Transverse colon (tissue), 4 donors: ENCODE data around the gene MRPL11. TPM values are rescaled to one million over a fixed set of nuclear protein-coding genes. Genes with fewer than 3 reads are reported as not detected.

Experiments used
- DNase-seq: peaks from one replicate; pipeline ENCODE4 v3.0.0-alpha.2; 2019
- H3K27ac ChIP-seq, 4 donors: fragments of 200-600 bp; sonication (generic); 2 replicates each; pipeline ENCODE4 v1.5.1; 2016 to 2018; ENCODE audit warnings: inconsistent platforms in 4 of 4
- H3K27me3 ChIP-seq: fragments of 200-600 bp; sonication (generic); 2 replicates; pipeline ENCODE4 v1.5.1; 2017; ENCODE audit warnings: inconsistent platforms
- H3K36me3 ChIP-seq, 4 donors: fragments of 200-600 bp; sonication (generic); 2 replicates each; pipeline ENCODE4 v1.5.1; 2017 to 2019; ENCODE audit warnings: inconsistent platforms in 4 of 4
- H3K4me1 ChIP-seq, 4 donors: fragments of 200-600 bp; sonication (generic); 2 replicates each; pipeline ENCODE4 v1.5.1; 2017 to 2020; ENCODE audit warnings: inconsistent platforms in 4 of 4
- H3K4me3 ChIP-seq, 4 donors: fragments of 200-600 bp; sonication (generic); 1 replicate in 1 of 4; 2 replicates in 3 of 4; pipeline versions ENCODE4 v1.5.1 to v1.6.1; 2017 to 2019; ENCODE audit warnings: inconsistent platforms in 4 of 4
- H3K9me3 ChIP-seq, 2 donors: fragments of 200-600 bp; sonication (generic); 2 replicates each; pipeline ENCODE4 v1.5.1; 2017 to 2019; ENCODE audit warnings: inconsistent platforms in 2 of 2
- EP300 ChIP-seq: sonication (generic); formaldehyde crosslinking; IDR thresholded peaks from one replicate; pipeline ENCODE4 v1.6.1; 2017; ENCODE audit warnings: antibody characterized with exemption, low read depth
- POLR2A ChIP-seq: fragments of 450-650 bp; IDR thresholded peaks from one replicate; pipeline ENCODE4 v1.6.1; 2016; ENCODE audit warnings: antibody characterized with exemption, mild to moderate bottlenecking, moderate library complexity
- POLR2AphosphoS5 ChIP-seq, 3 donors: sonication (generic); formaldehyde crosslinking; IDR thresholded peaks; one replicate each; pipeline ENCODE4 v1.6.1; 2016; ENCODE audit warnings: antibody characterized with exemption in 3 of 3
- WGBS, 2 donors: methylation state at CpG; one replicate each; pipeline ENCODE4 v1.1.5; 2018; ENCODE audit warnings: low coverage in 1 of 2; 5-methylcytosine and 5-hydroxymethylcytosine counted together
- in situ Hi-C, 4 donors: fragments of 200-750 bp; cut with MboI; loops; one replicate each; pipeline versions ENCODE4 v1.15.0 to v1.15.1; 2017; ENCODE audit warnings: low sequenced_read_pairs in 3 of 4, low pct_ligation_motif_present in 1 of 4, low pct_unique_long_range_greater_than_20kb in 1 of 4
- intact Hi-C: fragments of 100-400 bp; cut with DNase I; formaldehyde crosslinking; loops from one replicate; pipeline ENCODE4 v1.15.1; 2023; ENCODE audit warnings: low total_unique reads
- total RNA-seq, 4 donors: library from RNA; depleted of rRNA; stranded (reverse); fragments of >200 nt; gene quantifications; one replicate each; pipeline ENCODE4 v1.1.0, GENCODE V29; 2016
- TF ChIP-seq, protein P1 (sequence below), 5 experiments: fragments of 200-600 bp in 3 of 5; fragments of 450-650 bp in 2 of 5; sonication (generic) in 3 of 5; IDR thresholded peaks; 1 replicate in 2 of 5; 2 replicates in 3 of 5; pipeline ENCODE4 v1.5.1; 2016 to 2017; ENCODE audit warnings: antibody characterized with exemption in 5 of 5, inconsistent platforms in 3 of 5, mild to moderate bottlenecking in 2 of 5, moderate library complexity in 1 of 5

MRPL11 gene
- total RNA-seq, 4 donors from 2014 or later, result 39.6 to 127 (median 43.5) TPM

DNA sequence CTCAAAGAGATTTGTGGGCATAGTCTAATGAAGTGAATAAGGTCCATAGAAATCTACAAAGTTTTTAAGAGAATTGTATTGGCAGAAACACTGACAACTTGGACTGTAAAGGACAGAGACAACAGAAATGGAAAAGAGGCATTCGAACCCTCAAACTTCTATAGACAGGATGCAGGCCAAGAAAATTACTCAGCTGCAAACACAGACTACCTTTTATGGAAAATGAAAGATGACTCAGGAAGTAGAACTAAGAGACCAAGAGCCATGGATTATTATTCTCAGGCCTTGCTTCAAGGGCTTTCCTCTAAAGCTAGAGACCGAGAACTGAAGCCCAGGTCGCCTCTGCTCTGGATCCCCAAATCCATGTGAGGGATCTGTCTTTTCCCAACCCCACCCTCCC lies 24.3 kb upstream of the MRPL11 start:
- Histone ChIP-seq H3K27ac (no peak overlapping the region), H3K36me3 (no peaks in the 10 kb centered on the region), H3K9me3 (no peaks in the 10 kb centered on the region), H3K4me3 (no peak overlapping the region), H3K27me3 (no peaks in the 10 kb centered on the region), H3K4me1 (peaks cover 7 to 16% (median 11%) of the 10 kb centered on the region in 4 donors)
- intact Hi-C loops, result no loop called here
- in situ Hi-C loops, result no loop called here
- 88 to 95% methylated on average over 3 of the region's 3 CpGs for WGBS, 2 donors
- TF ChIP-seq POLR2A (no peak), EP300 (no peak), POLR2AphosphoS5 (IDR thresholded peaks at IDR 0.05) (no peak)
- TF ChIP-seq, protein P1, sequence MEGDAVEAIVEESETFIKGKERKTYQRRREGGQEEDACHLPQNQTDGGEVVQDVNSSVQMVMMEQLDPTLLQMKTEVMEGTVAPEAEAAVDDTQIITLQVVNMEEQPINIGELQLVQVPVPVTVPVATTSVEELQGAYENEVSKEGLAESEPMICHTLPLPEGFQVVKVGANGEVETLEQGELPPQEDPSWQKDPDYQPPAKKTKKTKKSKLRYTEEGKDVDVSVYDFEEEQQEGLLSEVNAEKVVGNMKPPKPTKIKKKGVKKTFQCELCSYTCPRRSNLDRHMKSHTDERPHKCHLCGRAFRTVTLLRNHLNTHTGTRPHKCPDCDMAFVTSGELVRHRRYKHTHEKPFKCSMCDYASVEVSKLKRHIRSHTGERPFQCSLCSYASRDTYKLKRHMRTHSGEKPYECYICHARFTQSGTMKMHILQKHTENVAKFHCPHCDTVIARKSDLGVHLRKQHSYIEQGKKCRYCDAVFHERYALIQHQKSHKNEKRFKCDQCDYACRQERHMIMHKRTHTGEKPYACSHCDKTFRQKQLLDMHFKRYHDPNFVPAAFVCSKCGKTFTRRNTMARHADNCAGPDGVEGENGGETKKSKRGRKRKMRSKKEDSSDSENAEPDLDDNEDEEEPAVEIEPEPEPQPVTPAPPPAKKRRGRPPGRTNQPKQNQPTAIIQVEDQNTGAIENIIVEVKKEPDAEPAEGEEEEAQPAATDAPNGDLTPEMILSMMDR (IDR thresholded peaks at IDR 0.05), result no peak
- DNase-seq, result no peak

DNA sequence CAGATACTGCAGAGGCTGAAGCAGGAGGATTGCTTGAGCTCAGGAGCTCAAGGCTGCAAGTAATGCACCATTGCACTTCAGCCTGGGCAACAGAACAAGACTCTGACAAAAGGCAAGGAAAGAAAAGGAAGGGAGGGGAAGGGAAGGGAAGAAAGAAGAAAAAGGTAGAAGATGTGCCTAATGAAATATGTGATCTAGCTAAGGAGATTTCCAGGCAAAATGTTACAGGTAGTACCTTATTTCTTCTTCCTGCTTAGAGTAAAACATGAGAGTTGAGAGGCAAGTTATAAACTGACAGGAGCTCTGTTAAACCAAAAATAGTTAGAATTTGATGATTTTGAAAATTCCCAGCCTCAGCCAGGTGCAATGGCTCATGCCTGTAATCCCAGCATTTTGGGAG lies 23.4 kb upstream of the MRPL11 start:
- Histone ChIP-seq H3K4me3 (no peak overlapping the region), H3K4me1 (peaks cover 0 to 8% (median 3%) of the 10 kb centered on the region in 4 donors), H3K27me3 (no peaks in the 10 kb centered on the region), H3K9me3 (no peaks in the 10 kb centered on the region), H3K36me3 (no peaks in the 10 kb centered on the region), H3K27ac (no peak overlapping the region)
- in situ Hi-C loops, result no loop called here
- intact Hi-C loops, result no loop called here
- TF ChIP-seq POLR2AphosphoS5 (IDR thresholded peaks at IDR 0.05), result no peak
- no peak for DNase-seq

DNA sequence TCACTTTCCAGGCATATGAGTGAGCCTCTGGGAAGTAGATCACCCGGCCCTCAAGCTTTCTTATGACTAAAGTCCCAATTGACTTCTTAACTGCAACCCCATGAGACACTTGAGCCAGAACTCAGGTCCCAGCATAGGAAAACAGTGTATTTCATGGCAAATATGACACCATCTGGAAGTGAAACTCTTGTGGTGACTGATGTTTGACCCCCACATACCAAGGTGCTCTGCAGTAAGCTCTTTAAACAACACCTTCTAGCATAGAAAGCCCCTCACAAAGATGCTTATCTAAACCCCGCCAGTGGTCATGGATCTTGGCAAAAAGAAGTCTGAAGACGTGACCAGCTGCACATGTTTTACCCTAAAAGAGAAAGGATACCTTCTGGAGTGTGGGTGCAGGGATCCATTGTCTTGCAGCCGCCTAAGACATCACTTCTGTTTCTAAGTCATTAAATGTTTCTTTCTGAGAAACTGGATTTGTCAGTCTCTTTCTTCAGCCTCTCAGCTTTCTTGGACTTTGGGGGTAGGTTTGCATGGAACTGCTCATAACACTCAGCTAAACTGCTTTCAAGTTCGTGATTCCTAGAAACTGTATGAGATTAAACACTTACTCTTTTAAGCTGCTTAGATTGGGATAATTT lies 20.6 kb upstream of the MRPL11 start:
- no peaks in the 10 kb centered on the region for H3K9me3 ChIP-seq
- H3K4me1 ChIP-seq, result no peaks in the 10 kb centered on the region
- no peaks in the 10 kb centered on the region for H3K27me3 ChIP-seq
- no peaks in the 10 kb centered on the region for H3K36me3 ChIP-seq
- in situ Hi-C loops (no loop called here), intact Hi-C loops (no loop called here)
- no peak for DNase-seq
- H3K4me3 ChIP-seq, result no peak overlapping the region
- 51 to 100% methylated on average over 1 to 5 of the region's 5 CpGs for WGBS, 2 donors
- TF ChIP-seq EP300, result no peak
- TF ChIP-seq, protein P1 (IDR thresholded peaks at IDR 0.05), result no peak
- TF ChIP-seq POLR2A, result no peak
- TF ChIP-seq POLR2AphosphoS5 (IDR thresholded peaks at IDR 0.05), result no peak
- no peak overlapping the region for H3K27ac ChIP-seq

DNA sequence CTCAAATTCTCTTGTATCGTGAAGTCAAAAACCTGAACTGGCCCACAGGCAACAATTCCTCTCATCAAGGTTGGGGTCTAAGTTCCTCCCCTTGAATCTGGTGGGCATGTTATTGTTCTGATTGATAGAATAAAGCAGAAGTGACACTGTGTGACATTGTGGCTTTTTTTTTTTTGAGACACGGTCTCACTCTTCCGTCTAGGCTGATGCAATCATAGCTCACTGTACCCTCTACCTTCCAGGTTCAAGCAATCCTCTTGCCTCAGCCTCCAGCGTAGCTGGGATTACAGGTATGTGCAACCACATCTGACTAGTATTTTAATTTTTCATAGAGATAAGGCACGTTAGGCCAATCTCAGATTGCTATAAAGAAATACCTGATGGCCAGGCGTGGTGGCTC lies 19.2 kb upstream of the MRPL11 start:
- no peak overlapping the region for H3K27ac ChIP-seq
- no peaks in the 10 kb centered on the region for H3K9me3 ChIP-seq
- H3K4me1 ChIP-seq, result no peaks in the 10 kb centered on the region
- in situ Hi-C loops, result no loop called here
- no peak for TF ChIP-seq POLR2A
- TF ChIP-seq, protein P1 (IDR thresholded peaks at IDR 0.05), result no peak
- no peak for TF ChIP-seq POLR2AphosphoS5 (IDR thresholded peaks at IDR 0.05)
- TF ChIP-seq EP300, result no peak
- WGBS, 2 donors, result 80 to 82% methylated on average over 4 to 6 of the region's 6 CpGs
- H3K4me3 ChIP-seq, result no peak overlapping the region
- no peak for DNase-seq
- intact Hi-C loops, result no loop called here
- no peaks in the 10 kb centered on the region for H3K27me3 ChIP-seq
- H3K36me3 ChIP-seq, result no peaks in the 10 kb centered on the region

DNA sequence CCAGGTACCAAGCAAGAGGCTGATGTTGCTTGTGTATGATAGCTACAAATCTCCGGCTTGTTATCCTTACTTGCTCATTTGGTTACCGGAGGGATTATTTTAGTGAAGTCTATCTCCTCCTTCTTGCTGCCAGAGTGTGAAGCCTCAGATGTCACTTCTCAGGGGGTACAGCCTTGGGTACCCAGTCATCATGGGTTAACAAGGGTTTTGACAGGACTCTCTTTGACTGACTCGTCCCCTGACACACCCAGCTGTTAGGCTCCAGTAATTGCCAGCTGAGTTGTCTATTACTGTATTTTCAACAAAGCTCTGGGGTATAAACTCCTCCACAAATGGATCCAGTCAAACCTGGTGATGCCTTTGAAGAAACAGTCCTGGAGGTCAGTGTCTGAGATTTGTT lies 16.2 kb upstream of the MRPL11 start:
- no peak overlapping the region for H3K27ac ChIP-seq
- no peaks in the 10 kb centered on the region for H3K27me3 ChIP-seq
- intact Hi-C loops (no loop called here), in situ Hi-C loops (no loop called here)
- H3K4me1 ChIP-seq, result no peaks in the 10 kb centered on the region
- H3K4me3 ChIP-seq, result no peak overlapping the region
- no peak for TF ChIP-seq POLR2AphosphoS5 (IDR thresholded peaks at IDR 0.05)
- TF ChIP-seq, protein P1 (IDR thresholded peaks at IDR 0.05), result no peak
- no peak for TF ChIP-seq POLR2A
- no peak for TF ChIP-seq EP300
- 26 to 54% methylated on average over 2 to 3 of the region's 3 CpGs for WGBS, 2 donors
- no peak for DNase-seq
- H3K36me3 ChIP-seq, result no peaks in the 10 kb centered on the region
- H3K9me3 ChIP-seq, result no peaks in the 10 kb centered on the region
